ENCODE measurements around the gene AKT1.

The AKT1 gene

DNA sequence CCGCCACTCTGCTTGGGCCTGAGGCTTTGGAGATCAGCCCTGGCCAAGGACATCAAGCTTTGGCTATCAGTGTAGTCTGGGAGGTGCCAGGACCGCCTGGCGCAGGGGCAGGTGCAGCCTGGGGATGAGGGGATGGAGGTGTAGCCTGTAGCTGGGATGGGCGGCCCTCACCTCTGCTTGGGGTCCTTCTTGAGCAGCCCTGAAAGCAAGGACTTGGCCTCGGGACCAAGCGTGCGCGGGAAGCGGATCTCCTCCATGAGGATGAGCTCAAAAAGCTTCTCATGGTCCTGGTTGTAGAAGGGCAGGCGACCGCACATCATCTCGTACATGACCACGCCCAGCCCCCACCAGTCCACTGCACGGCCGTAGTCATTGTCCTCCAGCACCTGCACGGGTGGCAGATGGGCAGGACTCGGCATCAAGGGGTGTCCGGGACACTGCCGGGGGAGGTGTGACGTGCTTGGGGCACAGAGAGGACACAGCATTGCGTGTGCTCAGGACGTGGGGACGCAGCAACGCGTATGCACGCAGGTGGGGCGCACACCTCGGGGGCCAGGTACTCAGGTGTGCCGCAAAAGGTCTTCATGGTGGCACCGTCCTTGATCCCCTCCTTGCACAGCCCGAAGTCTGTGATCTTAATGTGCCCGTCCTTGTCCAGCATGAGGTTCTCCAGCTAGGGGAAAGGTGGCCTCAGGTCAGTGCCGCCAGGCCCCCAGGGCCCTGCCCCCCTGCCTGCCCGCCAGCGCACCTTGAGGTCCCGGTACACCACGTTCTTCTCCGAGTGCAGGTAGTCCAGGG lies 22.6 kb downstream of the AKT1 start:
- no peak overlapping the region for H3K4me3 ChIP-seq (ENCODE audit: low read depth, low read length)
- no peak for TF ChIP-seq CTCF (IDR thresholded peaks at IDR 0.05; ENCODE audit: insufficient read depth, low read depth, low read length, missing control alignments)
- DNase-seq (ENCODE audit: low read depth) = no peak

DNA sequence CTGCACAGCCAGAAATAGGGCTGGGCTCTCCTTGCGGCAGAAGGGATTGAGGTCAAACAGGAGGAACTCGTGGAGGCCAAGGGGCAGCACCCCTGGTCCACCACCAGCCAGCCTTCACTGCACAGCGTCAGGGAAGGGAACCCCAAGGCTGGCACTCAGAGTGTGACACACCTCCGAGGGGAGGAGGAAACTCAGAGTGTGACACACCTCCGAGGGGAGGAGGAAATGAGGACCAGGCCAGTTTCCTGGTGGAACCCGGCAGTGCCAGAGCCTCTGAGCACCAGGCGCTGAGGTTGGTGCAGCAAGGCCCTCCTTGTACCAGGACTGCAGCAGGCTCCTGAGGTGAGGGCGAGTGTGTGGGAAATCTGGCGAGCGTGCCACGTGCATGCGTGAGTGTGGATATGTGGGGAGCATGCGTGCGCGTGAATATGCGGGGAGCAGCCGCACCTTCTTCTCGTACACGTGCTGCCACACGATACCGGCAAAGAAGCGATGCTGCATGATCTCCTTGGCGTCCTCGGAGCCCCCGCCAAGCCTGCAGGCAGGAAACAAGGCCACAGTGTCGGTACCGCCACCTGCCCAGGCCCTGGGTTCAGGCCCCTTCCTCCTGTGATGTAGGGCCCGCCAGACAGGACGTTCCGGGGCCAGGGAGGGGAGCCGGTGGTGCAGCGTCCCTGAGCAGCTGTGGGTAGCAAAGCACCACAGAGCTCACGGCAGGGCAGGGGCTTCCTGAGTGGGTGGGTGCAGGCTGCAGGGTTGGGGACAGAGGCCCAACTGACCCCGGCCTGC lies 23.4 kb downstream of the AKT1 start:
- no peak for DNase-seq (ENCODE audit: low read depth)
- no peak overlapping the region for H3K4me3 ChIP-seq (ENCODE audit: low read depth, low read length)
- no peak for TF ChIP-seq CTCF (IDR thresholded peaks at IDR 0.05; ENCODE audit: insufficient read depth, low read depth, low read length, missing control alignments)

DNA sequence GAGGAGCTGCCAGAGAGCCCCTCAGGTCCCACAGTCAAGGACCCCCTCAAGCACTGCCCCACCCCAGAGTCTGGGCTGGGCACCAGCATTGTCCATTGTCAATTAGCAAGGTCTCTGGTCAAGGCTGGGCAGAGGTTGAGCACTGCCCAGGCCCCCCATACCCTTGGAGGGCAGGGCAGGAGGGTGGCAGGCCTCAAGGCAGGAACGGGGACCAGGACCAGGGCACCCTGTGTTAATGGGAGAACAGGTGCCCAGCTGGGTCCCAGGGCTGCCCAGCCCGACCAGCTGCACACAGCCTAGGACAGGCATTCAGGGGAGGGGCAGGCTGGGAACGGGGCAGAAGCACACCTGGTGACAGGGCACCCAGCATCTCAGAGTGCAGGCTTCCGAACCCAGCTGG lies 24.2 kb downstream of the AKT1 start:
- H3K4me3 ChIP-seq (ENCODE audit: low read depth, low read length) = no peak overlapping the region
- DNase-seq (ENCODE audit: low read depth) = no peak
- TF ChIP-seq CTCF (IDR thresholded peaks at IDR 0.05; ENCODE audit: insufficient read depth, low read depth, low read length, missing control alignments) = no peak

GRCh38 chr14:104770851-104771272 lies 24.7 kb downstream of the AKT1 start:
- no peak overlapping the region for H3K4me3 ChIP-seq (ENCODE audit: low read depth, low read length)
- no peak for DNase-seq (ENCODE audit: low read depth)
- TF ChIP-seq CTCF (IDR thresholded peaks at IDR 0.05; ENCODE audit: insufficient read depth, low read depth, low read length, missing control alignments) = peak; percentile 68

GRCh38 chr14:104770072-104770579 lies 25.4 kb downstream of the AKT1 start:
- DNase-seq (ENCODE audit: low read depth) = no peak
- no peak overlapping the region for H3K4me3 ChIP-seq (ENCODE audit: low read depth, low read length)
- no peak for TF ChIP-seq CTCF (IDR thresholded peaks at IDR 0.05; ENCODE audit: insufficient read depth, low read depth, low read length, missing control alignments)

DNA sequence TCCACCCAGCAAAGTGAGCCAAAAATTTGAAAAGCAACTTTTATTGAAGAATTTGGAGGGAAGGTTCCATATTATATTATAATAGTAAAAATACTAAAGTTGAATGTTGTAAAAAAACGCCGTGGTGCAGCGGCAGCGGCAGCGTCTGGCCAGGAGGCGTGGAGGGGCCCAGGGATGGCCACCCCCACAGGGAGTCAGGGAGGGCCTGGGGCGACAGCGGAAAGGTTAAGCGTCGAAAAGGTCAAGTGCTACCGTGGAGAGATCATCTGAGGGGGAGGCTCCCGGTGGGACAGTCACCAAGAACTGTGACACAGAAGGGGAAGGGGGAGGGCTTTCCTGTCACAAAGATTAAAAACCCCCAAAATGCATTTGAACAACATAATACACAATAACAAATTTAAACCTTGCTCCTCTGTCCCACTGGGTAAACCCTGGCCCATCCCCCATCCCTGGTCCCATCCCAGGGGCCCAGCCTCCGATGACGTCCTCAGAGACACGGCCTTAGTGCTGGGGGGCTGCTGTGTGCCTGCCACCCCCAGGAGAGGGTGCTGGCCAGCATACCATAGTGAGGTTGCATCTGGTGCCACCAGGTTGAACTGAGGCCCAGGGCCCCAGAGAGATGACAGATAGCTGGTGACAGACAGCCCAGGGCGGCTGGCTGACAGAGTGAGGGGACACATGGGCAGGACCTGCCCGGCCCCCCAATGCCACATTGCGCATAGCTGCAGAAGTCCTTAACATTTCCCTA lies 26.1 kb downstream of the AKT1 start:
- no peak overlapping the region for H3K4me3 ChIP-seq (ENCODE audit: low read depth, low read length)
- no peak for TF ChIP-seq CTCF (IDR thresholded peaks at IDR 0.05; ENCODE audit: insufficient read depth, low read depth, low read length, missing control alignments)
- DNase-seq (ENCODE audit: low read depth) = no peak
